Measurements from ENCODE around the gene ASB8. TPM values are rescaled to one million over a fixed set of nuclear protein-coding genes. Genes with fewer than 3 reads are reported as not detected.
A peak's percentile ranks its signal among the peaks of the same experiment; 100 is the strongest.

ASB8 gene
- total and polyA plus RNA-seq, 11 donors = 24.9 to 97.6 (median 79.1) TPM

DNA sequence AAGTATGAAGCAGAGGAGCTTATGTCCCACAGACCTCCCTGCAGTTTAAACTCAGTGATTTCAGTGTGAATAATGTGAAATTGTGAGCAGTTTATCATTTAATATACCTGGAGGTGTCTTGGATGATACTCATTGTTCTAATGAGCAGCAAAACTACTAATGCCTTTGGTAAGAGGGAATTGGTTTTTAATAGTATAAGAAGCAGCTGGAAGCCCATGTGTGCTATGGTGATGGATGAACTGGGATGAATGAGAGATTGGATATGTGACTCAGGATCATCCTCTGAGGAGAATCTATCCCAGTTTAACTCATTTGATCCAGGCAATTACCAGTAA is 19.1 kb upstream of the ASB8 start:
- TF ChIP-seq POLR2A (IDR thresholded peaks at IDR 0.05) = no peak
- TF ChIP-seq, protein P1, sequence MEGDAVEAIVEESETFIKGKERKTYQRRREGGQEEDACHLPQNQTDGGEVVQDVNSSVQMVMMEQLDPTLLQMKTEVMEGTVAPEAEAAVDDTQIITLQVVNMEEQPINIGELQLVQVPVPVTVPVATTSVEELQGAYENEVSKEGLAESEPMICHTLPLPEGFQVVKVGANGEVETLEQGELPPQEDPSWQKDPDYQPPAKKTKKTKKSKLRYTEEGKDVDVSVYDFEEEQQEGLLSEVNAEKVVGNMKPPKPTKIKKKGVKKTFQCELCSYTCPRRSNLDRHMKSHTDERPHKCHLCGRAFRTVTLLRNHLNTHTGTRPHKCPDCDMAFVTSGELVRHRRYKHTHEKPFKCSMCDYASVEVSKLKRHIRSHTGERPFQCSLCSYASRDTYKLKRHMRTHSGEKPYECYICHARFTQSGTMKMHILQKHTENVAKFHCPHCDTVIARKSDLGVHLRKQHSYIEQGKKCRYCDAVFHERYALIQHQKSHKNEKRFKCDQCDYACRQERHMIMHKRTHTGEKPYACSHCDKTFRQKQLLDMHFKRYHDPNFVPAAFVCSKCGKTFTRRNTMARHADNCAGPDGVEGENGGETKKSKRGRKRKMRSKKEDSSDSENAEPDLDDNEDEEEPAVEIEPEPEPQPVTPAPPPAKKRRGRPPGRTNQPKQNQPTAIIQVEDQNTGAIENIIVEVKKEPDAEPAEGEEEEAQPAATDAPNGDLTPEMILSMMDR (IDR thresholded peaks at IDR 0.05) = no peak
- Histone ChIP-seq H3K27ac (no peak overlapping the region), H3K36me3 (no peaks in the 10 kb centered on the region), H3K27me3 (peaks cover 6 to 42% (median 23%) of the 10 kb centered on the region in 9 donors), H3K4me1 (no peaks in the 10 kb centered on the region), H3K4me3 (no peak overlapping the region), H3K9me3 (no peaks in the 10 kb centered on the region)
- no peak for ATAC-seq
- no peak for DNase-seq
- intact Hi-C loops (cut with DNase I) = no loop called here

GRCh38 chr12:48175613-48176416 is 18.5 kb upstream of the ASB8 start:
- Histone ChIP-seq H3K4me1 (no peaks in the 10 kb centered on the region), H3K36me3 (no peaks in the 10 kb centered on the region), H3K4me3 (no peak overlapping the region), H3K27ac (no peak overlapping the region), H3K9me3 (no peaks in the 10 kb centered on the region), H3K27me3 (peaks cover 0 to 36% (median 17%) of the 10 kb centered on the region in 9 donors)
- 67 to 73% (median 69%) methylated on average over 3 of the region's 3 CpGs for whole genome bisulfite sequencing, 4 donors
- intact Hi-C loops (cut with DNase I) = no loop called here
- TF ChIP-seq POLR2A (IDR thresholded peaks at IDR 0.05) = no peak
- ATAC-seq (no peak), DNase-seq (no peak)

DNA sequence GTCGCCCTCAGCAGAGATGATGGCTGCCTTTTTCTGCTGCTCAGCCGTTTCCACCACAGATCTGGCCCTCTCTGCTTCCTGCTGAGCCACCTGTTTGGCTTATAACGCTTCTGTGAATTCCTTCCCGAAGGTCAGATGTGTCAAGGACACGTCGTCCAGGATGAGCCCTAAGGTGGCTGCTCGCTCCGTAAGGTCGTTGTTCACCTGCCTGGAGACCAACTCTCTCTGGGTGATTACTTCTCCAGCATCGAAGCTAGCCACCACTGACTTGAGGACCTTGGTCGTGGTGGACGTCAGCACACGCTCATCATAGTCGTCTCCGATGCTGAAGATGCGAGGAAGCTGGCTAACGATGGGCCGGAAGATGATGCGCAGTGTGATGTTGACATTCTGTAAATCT is 11.7 kb upstream of the ASB8 start:
- Histone ChIP-seq H3K4me1 (no peaks in the 10 kb centered on the region), H3K4me3 (no peak overlapping the region), H3K27ac (no peak overlapping the region), H3K36me3 (no peaks in the 10 kb centered on the region), H3K27me3 (peaks cover 0 to 13% (median 0%) of the 10 kb centered on the region in 9 donors), H3K9me3 (no peaks in the 10 kb centered on the region)
- TF ChIP-seq, protein P1 (IDR thresholded peaks at IDR 0.05) = no peak
- WGBS, 4 donors = 83 to 89% (median 88%) methylated on average over 19 of the region's 19 CpGs
- intact Hi-C loops (cut with DNase I) = loop anchor here in 6 of 10 donors (5.0 to 10.0 kb wide), 2 partner anchors 87 to 204 kb away; partner anchors contain the start of gene TMEM106C (in 3 of the 6)
- DNase-seq (no peak), ATAC-seq (no peak)

GRCh38 chr12:48165089-48165981 is 8.0 kb upstream of the ASB8 start:
- no peak for TF ChIP-seq POLR2A (IDR thresholded peaks at IDR 0.05)
- TF ChIP-seq, protein P1 (IDR thresholded peaks at IDR 0.05) = peak; percentile 78 to 97 (median 92)
- peak in 1 of 5 donors; percentile 26 for DNase-seq
- WGBS, 4 donors = 10 to 25% (median 16%) methylated on average over 2 of the region's 2 CpGs
- ATAC-seq = peak in 2 of 4 donors; percentile 44 to 64
- intact Hi-C loops (cut with DNase I) = loop anchor here (1.0 to 10.0 kb wide), 5 partner anchors 81 to 201 kb away; partner anchors contain the start of gene TMEM106C (in 3 of the 10)
- Histone ChIP-seq H3K4me3 (no peak overlapping the region), H3K27me3 (peaks cover 0 to 9% (median 0%) of the 10 kb centered on the region in 9 donors), H3K27ac (no peak overlapping the region), H3K36me3 (no peaks in the 10 kb centered on the region), H3K9me3 (no peaks in the 10 kb centered on the region), H3K4me1 (peaks cover 0 to 4% (median 0%) of the 10 kb centered on the region in 12 donors)

Measured in heart left ventricle (tissue), 16 donors.